ENCODE results near the gene ATXN1.

Gene ATXN1

GRCh38 chr6:16562498-16562897 is 198.8 kb downstream of the ATXN1 start:
- Histone ChIP-seq H3K4me1 (ENCODE audit: control insufficient read depth, low read length) (no peaks in the 10 kb centered on the region), H4K20me1 (ENCODE audit: control insufficient read depth, insufficient read depth, low read depth, low read length) (no peaks in the 10 kb centered on the region), H3K9me3 (ENCODE audit: control insufficient read depth, insufficient read depth, low read length) (no peaks in the 10 kb centered on the region), H3K4me2 (ENCODE audit: low read length) (no peak overlapping the region), H3K9me2 (replicated peaks; ENCODE audit: control insufficient read depth, low read length) (no peaks in the 10 kb centered on the region), H3F3A (ENCODE audit: control insufficient read depth, insufficient read depth) (no peaks in the 10 kb centered on the region), H3K36me3 (ENCODE audit: control insufficient read depth, low read length) (no peaks in the 10 kb centered on the region), H3K27ac (ENCODE audit: low read depth, low read length) (no peak overlapping the region), H3K79me2 (ENCODE audit: control insufficient read depth, low read length) (no peaks in the 10 kb centered on the region), H3K4me3 (ENCODE audit: low read length) (no peak overlapping the region), H3K27me3 (ENCODE audit: control insufficient read depth, low read length) (no peaks in the 10 kb centered on the region)
- TF ChIP-seq EZH2phosphoT487 (IDR thresholded peaks at IDR 0.05; ENCODE audit: borderline replicate concordance, low read length) = no peak

DNA sequence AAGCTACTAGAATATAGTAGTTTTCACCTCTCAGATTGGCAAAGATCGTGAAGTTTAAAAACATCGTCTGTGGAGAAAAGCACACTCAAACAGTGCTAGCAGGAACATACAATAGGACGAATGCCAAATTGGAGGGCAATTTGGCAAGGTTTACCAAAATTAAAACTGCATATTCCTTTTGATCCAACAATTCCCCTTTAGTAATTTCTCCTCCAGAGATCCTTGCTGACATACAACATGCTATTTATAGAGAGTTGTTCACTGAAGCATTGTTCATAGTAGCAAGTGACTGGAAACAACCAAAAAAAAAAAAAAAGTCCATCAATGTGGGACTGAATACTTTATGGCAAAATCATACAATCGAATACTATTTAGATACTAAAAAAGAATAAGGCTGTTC is 202.2 kb downstream of the ATXN1 start:
- H3K4me3 ChIP-seq (ENCODE audit: low read length) = no peak overlapping the region
- H3K79me2 ChIP-seq (ENCODE audit: control insufficient read depth, low read length) = no peaks in the 10 kb centered on the region
- no peaks in the 10 kb centered on the region for H4K20me1 ChIP-seq (ENCODE audit: control insufficient read depth, insufficient read depth, low read depth, low read length)
- no peaks in the 10 kb centered on the region for H3K9me2 ChIP-seq (replicated peaks; ENCODE audit: control insufficient read depth, low read length)
- H3F3A ChIP-seq (ENCODE audit: control insufficient read depth, insufficient read depth) = no peaks in the 10 kb centered on the region
- no peak overlapping the region for H3K27ac ChIP-seq (ENCODE audit: low read depth, low read length)
- no peak overlapping the region for H3K4me2 ChIP-seq (ENCODE audit: low read length)
- no peaks in the 10 kb centered on the region for H3K4me1 ChIP-seq (ENCODE audit: control insufficient read depth, low read length)
- no peaks in the 10 kb centered on the region for H3K36me3 ChIP-seq (ENCODE audit: control insufficient read depth, low read length)
- no peaks in the 10 kb centered on the region for H3K9me3 ChIP-seq (ENCODE audit: control insufficient read depth, insufficient read depth, low read length)
- TF ChIP-seq EZH2phosphoT487 (IDR thresholded peaks at IDR 0.05; ENCODE audit: borderline replicate concordance, low read length) = no peak
- TF ChIP-seq, protein P1, sequence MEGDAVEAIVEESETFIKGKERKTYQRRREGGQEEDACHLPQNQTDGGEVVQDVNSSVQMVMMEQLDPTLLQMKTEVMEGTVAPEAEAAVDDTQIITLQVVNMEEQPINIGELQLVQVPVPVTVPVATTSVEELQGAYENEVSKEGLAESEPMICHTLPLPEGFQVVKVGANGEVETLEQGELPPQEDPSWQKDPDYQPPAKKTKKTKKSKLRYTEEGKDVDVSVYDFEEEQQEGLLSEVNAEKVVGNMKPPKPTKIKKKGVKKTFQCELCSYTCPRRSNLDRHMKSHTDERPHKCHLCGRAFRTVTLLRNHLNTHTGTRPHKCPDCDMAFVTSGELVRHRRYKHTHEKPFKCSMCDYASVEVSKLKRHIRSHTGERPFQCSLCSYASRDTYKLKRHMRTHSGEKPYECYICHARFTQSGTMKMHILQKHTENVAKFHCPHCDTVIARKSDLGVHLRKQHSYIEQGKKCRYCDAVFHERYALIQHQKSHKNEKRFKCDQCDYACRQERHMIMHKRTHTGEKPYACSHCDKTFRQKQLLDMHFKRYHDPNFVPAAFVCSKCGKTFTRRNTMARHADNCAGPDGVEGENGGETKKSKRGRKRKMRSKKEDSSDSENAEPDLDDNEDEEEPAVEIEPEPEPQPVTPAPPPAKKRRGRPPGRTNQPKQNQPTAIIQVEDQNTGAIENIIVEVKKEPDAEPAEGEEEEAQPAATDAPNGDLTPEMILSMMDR (IDR thresholded peaks at IDR 0.05; ENCODE audit: low read depth, low read length, poor library complexity, severe bottlenecking) = no peak
- no peaks in the 10 kb centered on the region for H3K27me3 ChIP-seq (ENCODE audit: control insufficient read depth, low read length)

DNA sequence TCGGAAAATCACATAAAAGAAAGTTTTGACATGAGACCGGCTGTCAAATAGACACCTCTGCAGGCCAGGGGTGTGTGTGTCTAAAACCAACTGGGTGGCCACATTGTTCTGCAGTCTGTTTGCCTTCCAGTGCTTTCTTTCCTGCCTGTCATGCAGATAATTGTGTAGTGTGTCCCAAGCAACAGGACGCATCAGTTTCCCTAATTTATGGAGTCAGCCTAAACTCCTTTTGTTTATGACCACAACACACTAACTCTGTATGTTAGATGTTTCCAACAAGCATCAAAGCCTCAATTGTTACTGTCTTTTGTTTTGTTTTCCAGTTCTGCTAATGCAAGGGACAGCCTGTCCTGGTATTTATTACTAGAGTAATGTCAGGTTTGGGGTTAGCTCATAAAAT is 205.7 kb downstream of the ATXN1 start:
- Histone ChIP-seq H3K4me2 (ENCODE audit: low read length) (no peak overlapping the region), H3K4me3 (ENCODE audit: low read length) (no peak overlapping the region), H4K20me1 (ENCODE audit: control insufficient read depth, insufficient read depth, low read depth, low read length) (no peaks in the 10 kb centered on the region), H3F3A (ENCODE audit: control insufficient read depth, insufficient read depth) (no peaks in the 10 kb centered on the region), H3K27ac (ENCODE audit: low read depth, low read length) (no peak overlapping the region), H3K9me3 (ENCODE audit: control insufficient read depth, insufficient read depth, low read length) (no peaks in the 10 kb centered on the region), H3K9me2 (replicated peaks; ENCODE audit: control insufficient read depth, low read length) (no peaks in the 10 kb centered on the region), H3K79me2 (ENCODE audit: control insufficient read depth, low read length) (no peaks in the 10 kb centered on the region), H3K4me1 (ENCODE audit: control insufficient read depth, low read length) (no peaks in the 10 kb centered on the region), H3K27me3 (ENCODE audit: control insufficient read depth, low read length) (no peaks in the 10 kb centered on the region), H3K36me3 (ENCODE audit: control insufficient read depth, low read length) (no peaks in the 10 kb centered on the region)
- TF ChIP-seq, protein P1 (IDR thresholded peaks at IDR 0.05; ENCODE audit: low read depth, low read length, poor library complexity, severe bottlenecking) = no peak
- TF ChIP-seq EZH2phosphoT487 (IDR thresholded peaks at IDR 0.05; ENCODE audit: borderline replicate concordance, low read length) = no peak

GRCh38 chr6:16553531-16553930 is 207.7 kb downstream of the ATXN1 start:
- Histone ChIP-seq H4K20me1 (ENCODE audit: control insufficient read depth, insufficient read depth, low read depth, low read length) (no peaks in the 10 kb centered on the region), H3K27ac (ENCODE audit: low read depth, low read length) (no peak overlapping the region), H3K9me3 (ENCODE audit: control insufficient read depth, insufficient read depth, low read length) (no peaks in the 10 kb centered on the region), H3K79me2 (ENCODE audit: control insufficient read depth, low read length) (no peaks in the 10 kb centered on the region), H3K36me3 (ENCODE audit: control insufficient read depth, low read length) (no peaks in the 10 kb centered on the region), H3F3A (ENCODE audit: control insufficient read depth, insufficient read depth) (no peaks in the 10 kb centered on the region), H3K9me2 (replicated peaks; ENCODE audit: control insufficient read depth, low read length) (no peaks in the 10 kb centered on the region), H3K27me3 (ENCODE audit: control insufficient read depth, low read length) (no peaks in the 10 kb centered on the region), H3K4me3 (ENCODE audit: low read length) (no peak overlapping the region), H3K4me2 (ENCODE audit: low read length) (no peak overlapping the region), H3K4me1 (ENCODE audit: control insufficient read depth, low read length) (no peaks in the 10 kb centered on the region)
- no peak for TF ChIP-seq EZH2phosphoT487 (IDR thresholded peaks at IDR 0.05; ENCODE audit: borderline replicate concordance, low read length)
- TF ChIP-seq, protein P1 (IDR thresholded peaks at IDR 0.05; ENCODE audit: low read depth, low read length, poor library complexity, severe bottlenecking) = no peak
